ENCODE results near the gene EPHA10.
"Not testable (repeated sequence)": the region's sequence is repeated elsewhere in the genome, so short reads cannot be mapped to it uniquely, and the experiment has no call there.

DNA sequence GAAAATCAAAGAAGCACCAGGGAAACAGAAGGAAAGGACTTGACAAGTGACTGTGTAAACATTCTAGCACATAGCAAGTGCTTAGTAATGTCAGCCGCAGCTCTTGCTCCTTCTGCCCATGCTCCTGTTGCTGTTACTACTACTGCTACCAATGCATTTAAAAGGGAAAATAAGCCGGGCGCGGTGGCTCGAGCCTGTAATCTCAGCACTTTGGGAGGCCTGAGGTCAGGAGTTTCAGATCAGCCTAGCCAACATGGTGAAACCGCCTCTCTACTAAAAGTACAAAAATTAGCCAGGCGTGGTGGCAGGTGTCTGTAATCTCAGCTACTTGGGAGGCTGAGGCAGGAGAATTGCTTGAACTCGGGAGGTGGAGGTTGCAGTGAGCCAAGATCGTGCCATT lies 80.7 kb downstream of the EPHA10 start:
- not testable (repeated sequence) for TF ChIP-seq POLR2AphosphoS5, POLR2A (IDR thresholded peaks at IDR 0.05)
